HepG2 (cell line): Measurements from ENCODE around the gene MAPK11. TPM values are rescaled to one million over a fixed set of nuclear protein-coding genes. Genes with fewer than 3 reads are reported as not detected.

Experiments used
- CENPT ChIP-seq: sonication (generic); formaldehyde crosslinking; IDR thresholded peaks from 2 replicates; pipeline ENCODE4 v1.8.0; 2022; ENCODE audit warnings: low read depth, mild to moderate bottlenecking, moderate library complexity, missing genetic modification reagents
- DMAP1 ChIP-seq: IDR thresholded peaks from 2 replicates; pipeline ENCODE4 v1.6.1; 2016
- IRF2 ChIP-seq: IDR thresholded peaks from 2 replicates; pipeline ENCODE4 v1.6.1; 2018; ENCODE audit warnings: missing genetic modification reagents, missing compliant biosample characterization
- MAFG ChIP-seq: sonication (generic); formaldehyde crosslinking; IDR thresholded peaks from 2 replicates; pipeline ENCODE4 v1.5.1; 2020; ENCODE audit warnings: mild to moderate bottlenecking, missing genetic modification reagents
- MBNL3 ChIP-seq: fragments of 250-450 bp; sonication (Bioruptor Pico); conservative IDR thresholded peaks from 2 replicates; pipeline ENCODE4 v1.8.0; 2022; ENCODE audit warnings: mild to moderate bottlenecking, inconsistent platforms
- NCOA2 ChIP-seq: sonication (generic); formaldehyde crosslinking; IDR thresholded peaks from 2 replicates; pipeline ENCODE4 v1.8.0; 2022; ENCODE audit warnings: inconsistent platforms
- RCOR2 ChIP-seq: IDR thresholded peaks from 2 replicates; pipeline ENCODE4 v1.6.1; 2016; ENCODE audit warnings: missing biosample characterization, missing genetic modification reagents
- SUZ12 ChIP-seq: fragments of 150-350 bp; IDR thresholded peaks from 2 replicates; pipeline ENCODE4 v1.6.1; 2014; ENCODE audit warnings: low read depth, low read length
- TAF15 ChIP-seq: fragments of 200-400 bp; formaldehyde crosslinking; IDR thresholded peaks from one replicate; pipeline ENCODE4 v1.6.1; 2018; ENCODE audit warnings: mild to moderate bottlenecking, low read depth, low read length; ENCODE audit not compliant: poor library complexity, severe bottlenecking
- TGIF2 ChIP-seq: IDR thresholded peaks from 2 replicates; pipeline ENCODE4 v1.6.1; 2016; ENCODE audit warnings: control low read depth, missing compliant biosample characterization
- U2AF1 ChIP-seq: fragments of 200-400 bp; formaldehyde crosslinking; optimal IDR thresholded peaks from 2 replicates; pipeline ENCODE3; 2017; ENCODE audit warnings: mild to moderate bottlenecking, low read depth, low read length
- ZC3H13 ChIP-seq: sonication (generic); formaldehyde crosslinking; IDR thresholded peaks from 2 replicates; pipeline ENCODE4 v1.8.1; 2023; ENCODE audit warnings: mild to moderate bottlenecking, missing genetic modification reagents, moderate library complexity
- ZNF24 ChIP-seq: fragments of 450-650 bp; IDR thresholded peaks from 2 replicates; pipeline ENCODE4 v1.6.1; 2017; ENCODE audit warnings: antibody characterized with exemption, mild to moderate bottlenecking
- ZNF3 ChIP-seq: IDR thresholded peaks from 2 replicates; pipeline ENCODE4 v1.7.0; 2017; ENCODE audit warnings: inconsistent platforms
- ZNF446 ChIP-seq: sonication (generic); formaldehyde crosslinking; IDR thresholded peaks from 2 replicates; pipeline ENCODE4 v1.5.0; 2020; ENCODE audit warnings: mild to moderate bottlenecking, missing genetic modification reagents
- ZNF543 ChIP-seq: sonication (generic); formaldehyde crosslinking; IDR thresholded peaks from 2 replicates; pipeline ENCODE4 v1.4.0; 2020; ENCODE audit warnings: mild to moderate bottlenecking, missing genetic modification reagents
- ZSCAN25 ChIP-seq: sonication (generic); formaldehyde crosslinking; IDR thresholded peaks from 2 replicates; pipeline ENCODE4 v1.8.0; 2022; ENCODE audit warnings: mild to moderate bottlenecking, missing genetic modification reagents
- polyA plus RNA-seq, 8 experiments: library from polyadenylated mRNA; depleted of rRNA in 3 of 8; stranded (reverse) in 7 of 8; unstranded in 1 of 8; fragments of >200 nt; fragmentation: Illumina TruSeq in 4 of 8; extraction: Trizol in 4 of 8; gene quantifications; 2 replicates each; pipeline versions ENCODE4 v1.2.1 to v1.2.3, GENCODE V29; 2011 to 2016; ENCODE audit warnings: low read depth in 4 of 8, missing spikeins in 1 of 8, mixed read lengths in 1 of 8; ENCODE audit not compliant: insufficient read depth in 1 of 8
- total RNA-seq, 5 experiments: library from RNA; depleted of rRNA; stranded (reverse); fragments of >200 nt; fragmentation: Illumina TruSeq; extraction: Trizol; gene quantifications; 2 replicates each; pipeline ENCODE4 v1.2.3, GENCODE V29; 2016; ENCODE audit warnings: low read depth in 1 of 5
- TF ChIP-seq, protein P1 (sequence below): IDR thresholded peaks from 2 replicates; pipeline ENCODE4 v1.6.1; 2016
- TF ChIP-seq, protein P2 (sequence below): sonication (generic); formaldehyde crosslinking; IDR thresholded peaks from 2 replicates; pipeline ENCODE4 v1.8.0; 2022; ENCODE audit warnings: missing genetic modification reagents, mild to moderate bottlenecking, moderate library complexity, borderline replicate concordance
- TF ChIP-seq, protein P3 (sequence below): sonication (generic); formaldehyde crosslinking; IDR thresholded peaks from 2 replicates; pipeline ENCODE4 v1.8.0; 2022; ENCODE audit warnings: mild to moderate bottlenecking, missing genetic modification reagents, moderate library complexity
- TF ChIP-seq, protein P4 (sequence below): sonication (generic); formaldehyde crosslinking; IDR thresholded peaks from 2 replicates; pipeline ENCODE4 v1.5.1; 2020; ENCODE audit warnings: mild to moderate bottlenecking, missing genetic modification reagents, moderate library complexity
- TF ChIP-seq, protein P5 (sequence below): sonication (generic); formaldehyde crosslinking; IDR thresholded peaks from 2 replicates; pipeline ENCODE4 v1.8.0; 2022; ENCODE audit warnings: mild to moderate bottlenecking, missing genetic modification reagents, moderate library complexity

The MAPK11 gene
- total and polyA plus RNA-seq, 2 of the 13 experiments (the other 11 are each of a cell fraction or from before 2014, with no cell fraction given), result 0.15 to 0.17 TPM

DNA sequence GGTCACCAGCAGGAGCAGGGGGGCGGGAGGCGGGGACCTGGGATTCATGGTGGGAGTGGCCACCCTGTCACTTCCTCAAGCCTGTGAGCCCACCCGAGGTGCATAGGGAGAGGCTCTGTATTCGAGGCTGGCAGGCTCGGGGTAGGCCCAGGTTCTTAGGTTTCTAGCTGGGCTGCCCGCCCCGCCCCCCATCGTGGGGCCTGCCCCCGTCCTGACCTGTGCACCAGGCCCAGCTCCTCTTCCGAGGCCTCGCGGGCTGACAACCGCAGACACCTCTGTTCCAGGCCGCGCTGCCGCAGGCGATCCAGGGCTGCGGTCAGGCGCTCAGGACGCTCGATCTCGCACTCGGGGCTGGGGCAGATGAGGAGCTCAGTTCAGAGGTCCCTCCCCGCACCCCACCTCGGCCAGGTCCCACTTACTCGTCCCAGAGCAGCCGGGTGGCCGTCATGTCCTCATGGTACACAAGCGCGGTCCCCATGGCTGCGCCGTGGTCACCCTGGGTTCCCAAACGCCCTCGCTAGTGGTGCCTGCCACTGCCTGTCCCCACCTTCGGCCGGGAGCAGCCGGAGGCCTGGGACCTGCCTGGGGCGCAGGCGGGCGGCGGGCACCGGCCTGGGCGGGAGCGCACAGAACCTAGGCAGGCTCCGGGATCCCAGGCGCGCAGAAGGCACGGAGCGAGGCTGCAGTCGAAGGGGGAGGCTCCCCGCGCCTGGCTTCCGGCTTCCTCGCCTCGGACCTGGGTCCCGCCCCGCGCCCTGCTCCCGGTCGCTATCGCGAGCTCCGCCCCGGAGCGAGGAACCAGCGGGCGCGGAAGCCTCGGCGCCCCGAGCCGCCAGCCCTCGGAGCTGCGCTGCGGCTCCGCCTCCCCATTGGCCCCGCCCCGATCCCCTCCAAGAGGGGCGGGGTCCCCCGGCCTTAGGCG, 19.4 kb downstream of the MAPK11 start, which contains the start of gene HDAC10 (continued):
- TF ChIP-seq TGIF2 (CRISPR knock-in tag), result no peak
- no peak for TF ChIP-seq ZNF3 (CRISPR knock-in tag)
- TF ChIP-seq, protein P1, sequence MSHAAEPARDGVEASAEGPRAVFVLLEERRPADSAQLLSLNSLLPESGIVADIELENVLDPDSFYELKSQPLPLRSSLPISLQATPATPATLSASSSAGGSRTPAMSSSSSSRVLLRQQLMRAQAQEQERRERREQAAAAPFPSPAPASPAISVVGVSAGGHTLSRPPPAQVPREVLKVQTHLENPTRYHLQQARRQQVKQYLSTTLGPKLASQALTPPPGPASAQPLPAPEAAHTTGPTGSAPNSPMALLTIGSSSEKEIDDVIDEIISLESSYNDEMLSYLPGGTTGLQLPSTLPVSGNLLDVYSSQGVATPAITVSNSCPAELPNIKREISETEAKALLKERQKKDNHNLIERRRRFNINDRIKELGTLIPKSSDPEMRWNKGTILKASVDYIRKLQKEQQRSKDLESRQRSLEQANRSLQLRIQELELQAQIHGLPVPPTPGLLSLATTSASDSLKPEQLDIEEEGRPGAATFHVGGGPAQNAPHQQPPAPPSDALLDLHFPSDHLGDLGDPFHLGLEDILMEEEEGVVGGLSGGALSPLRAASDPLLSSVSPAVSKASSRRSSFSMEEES (CRISPR knock-in tag), result no peak
- TF ChIP-seq CENPT (CRISPR knock-in tag), result no peak
- TF ChIP-seq, protein P2, sequence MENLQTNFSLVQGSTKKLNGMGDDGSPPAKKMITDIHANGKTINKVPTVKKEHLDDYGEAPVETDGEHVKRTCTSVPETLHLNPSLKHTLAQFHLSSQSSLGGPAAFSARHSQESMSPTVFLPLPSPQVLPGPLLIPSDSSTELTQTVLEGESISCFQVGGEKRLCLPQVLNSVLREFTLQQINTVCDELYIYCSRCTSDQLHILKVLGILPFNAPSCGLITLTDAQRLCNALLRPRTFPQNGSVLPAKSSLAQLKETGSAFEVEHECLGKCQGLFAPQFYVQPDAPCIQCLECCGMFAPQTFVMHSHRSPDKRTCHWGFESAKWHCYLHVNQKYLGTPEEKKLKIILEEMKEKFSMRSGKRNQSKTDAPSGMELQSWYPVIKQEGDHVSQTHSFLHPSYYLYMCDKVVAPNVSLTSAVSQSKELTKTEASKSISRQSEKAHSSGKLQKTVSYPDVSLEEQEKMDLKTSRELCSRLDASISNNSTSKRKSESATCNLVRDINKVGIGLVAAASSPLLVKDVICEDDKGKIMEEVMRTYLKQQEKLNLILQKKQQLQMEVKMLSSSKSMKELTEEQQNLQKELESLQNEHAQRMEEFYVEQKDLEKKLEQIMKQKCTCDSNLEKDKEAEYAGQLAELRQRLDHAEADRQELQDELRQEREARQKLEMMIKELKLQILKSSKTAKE (CRISPR knock-in tag), result no peak
- TF ChIP-seq NCOA2 (CRISPR knock-in tag), result no peak
- TF ChIP-seq MBNL3, result no peak
- TF ChIP-seq, protein P3, sequence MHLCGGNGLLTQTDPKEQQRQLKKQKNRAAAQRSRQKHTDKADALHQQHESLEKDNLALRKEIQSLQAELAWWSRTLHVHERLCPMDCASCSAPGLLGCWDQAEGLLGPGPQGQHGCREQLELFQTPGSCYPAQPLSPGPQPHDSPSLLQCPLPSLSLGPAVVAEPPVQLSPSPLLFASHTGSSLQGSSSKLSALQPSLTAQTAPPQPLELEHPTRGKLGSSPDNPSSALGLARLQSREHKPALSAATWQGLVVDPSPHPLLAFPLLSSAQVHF (CRISPR knock-in tag), result no peak
- no peak for TF ChIP-seq U2AF1
- TF ChIP-seq, protein P4, sequence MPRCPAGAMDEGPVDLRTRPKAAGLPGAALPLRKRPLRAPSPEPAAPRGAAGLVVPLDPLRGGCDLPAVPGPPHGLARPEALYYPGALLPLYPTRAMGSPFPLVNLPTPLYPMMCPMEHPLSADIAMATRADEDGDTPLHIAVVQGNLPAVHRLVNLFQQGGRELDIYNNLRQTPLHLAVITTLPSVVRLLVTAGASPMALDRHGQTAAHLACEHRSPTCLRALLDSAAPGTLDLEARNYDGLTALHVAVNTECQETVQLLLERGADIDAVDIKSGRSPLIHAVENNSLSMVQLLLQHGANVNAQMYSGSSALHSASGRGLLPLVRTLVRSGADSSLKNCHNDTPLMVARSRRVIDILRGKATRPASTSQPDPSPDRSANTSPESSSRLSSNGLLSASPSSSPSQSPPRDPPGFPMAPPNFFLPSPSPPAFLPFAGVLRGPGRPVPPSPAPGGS (CRISPR knock-in tag), result peak; percentile 69; the same call in 1 of the 2 replicates
- TF ChIP-seq MAFG (CRISPR knock-in tag), result 0 out of 2 replicates have a peak, but pooled peaks have one; percentile 33
- TF ChIP-seq, protein P5, sequence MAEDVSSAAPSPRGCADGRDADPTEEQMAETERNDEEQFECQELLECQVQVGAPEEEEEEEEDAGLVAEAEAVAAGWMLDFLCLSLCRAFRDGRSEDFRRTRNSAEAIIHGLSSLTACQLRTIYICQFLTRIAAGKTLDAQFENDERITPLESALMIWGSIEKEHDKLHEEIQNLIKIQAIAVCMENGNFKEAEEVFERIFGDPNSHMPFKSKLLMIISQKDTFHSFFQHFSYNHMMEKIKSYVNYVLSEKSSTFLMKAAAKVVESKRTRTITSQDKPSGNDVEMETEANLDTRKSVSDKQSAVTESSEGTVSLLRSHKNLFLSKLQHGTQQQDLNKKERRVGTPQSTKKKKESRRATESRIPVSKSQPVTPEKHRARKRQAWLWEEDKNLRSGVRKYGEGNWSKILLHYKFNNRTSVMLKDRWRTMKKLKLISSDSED (CRISPR knock-in tag), result peak; percentile 31; the same call in 1 of the 2 replicates
- TF ChIP-seq ZNF446 (CRISPR knock-in tag), result no peak
- TF ChIP-seq ZC3H13, result no peak; the same call in 1 of the 2 replicates
- TF ChIP-seq ZSCAN25 (CRISPR knock-in tag), result 0 out of 2 replicates have a peak, but pooled peaks have one; percentile 22
- no peak for TF ChIP-seq TAF15
- peak; percentile 59; the same call in 1 of the 2 replicates for TF ChIP-seq ZNF543 (CRISPR knock-in tag)
- no peak for TF ChIP-seq SUZ12
- TF ChIP-seq DMAP1 (CRISPR knock-in tag), result no peak
- no peak for TF ChIP-seq ZNF24
- no peak for TF ChIP-seq IRF2
- no peak for TF ChIP-seq RCOR2 (CRISPR knock-in tag)
